Measurements from ENCODE around the gene ZNF747.

ZNF747 gene

GRCh38 chr16:30565984-30566383 lies 31.3 kb upstream of the ZNF747 start:
- no peak for FAIRE-seq
- no peak for DNase-seq (ENCODE audit: insufficient read length, low spot score)
- no peak for TF ChIP-seq POLR2A (IDR thresholded peaks at IDR 0.05; ENCODE audit: low read depth, low read length)

DNA sequence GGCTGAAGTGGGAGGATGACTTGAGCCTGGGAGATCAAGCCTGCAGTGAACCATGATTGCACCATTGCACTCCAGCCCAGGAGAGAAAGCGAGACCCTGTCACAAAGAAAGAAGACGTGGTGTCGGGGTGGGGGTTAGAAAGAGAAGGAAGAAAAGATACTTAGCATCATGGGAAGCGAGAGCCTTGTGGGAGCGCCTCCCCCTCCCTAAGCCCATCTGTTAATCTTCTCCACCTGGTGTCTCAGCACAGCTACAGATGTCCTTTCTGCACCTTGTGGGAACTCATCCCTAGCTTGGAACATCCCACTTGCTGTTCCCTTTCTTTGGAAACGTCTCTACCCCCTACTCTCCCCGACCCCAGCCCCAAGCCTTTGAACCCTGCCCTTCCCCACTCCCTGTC lies 30.9 kb upstream of the ZNF747 start:
- no peak for DNase-seq (ENCODE audit: insufficient read length, low spot score)
- FAIRE-seq = no peak
- TF ChIP-seq POLR2A (IDR thresholded peaks at IDR 0.05; ENCODE audit: low read depth, low read length) = no peak

DNA sequence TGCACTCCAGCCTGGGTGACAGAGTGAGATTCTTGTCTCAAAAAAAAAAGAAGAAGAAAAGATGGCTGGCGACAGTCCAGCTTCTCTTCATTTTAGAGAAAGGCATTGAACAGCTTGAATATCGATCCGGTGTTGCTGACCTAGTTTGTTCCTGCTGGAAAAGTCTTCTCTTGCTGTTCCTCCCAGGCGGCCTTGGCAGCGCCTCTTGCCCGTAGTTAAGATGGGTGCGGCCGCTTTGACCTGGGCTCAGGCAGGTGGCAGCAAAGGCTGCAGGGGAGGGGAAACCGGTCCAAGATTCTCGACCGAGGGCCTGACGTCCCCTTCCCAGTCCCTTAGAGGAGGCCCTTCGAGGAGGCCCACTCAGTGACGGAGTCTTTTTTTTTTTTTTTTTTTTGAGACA lies 27.4 kb upstream of the ZNF747 start:
- FAIRE-seq (no peak), DNase-seq (ENCODE audit: insufficient read length, low spot score) (no peak)
- no peak for TF ChIP-seq POLR2A (IDR thresholded peaks at IDR 0.05; ENCODE audit: low read depth, low read length)

DNA sequence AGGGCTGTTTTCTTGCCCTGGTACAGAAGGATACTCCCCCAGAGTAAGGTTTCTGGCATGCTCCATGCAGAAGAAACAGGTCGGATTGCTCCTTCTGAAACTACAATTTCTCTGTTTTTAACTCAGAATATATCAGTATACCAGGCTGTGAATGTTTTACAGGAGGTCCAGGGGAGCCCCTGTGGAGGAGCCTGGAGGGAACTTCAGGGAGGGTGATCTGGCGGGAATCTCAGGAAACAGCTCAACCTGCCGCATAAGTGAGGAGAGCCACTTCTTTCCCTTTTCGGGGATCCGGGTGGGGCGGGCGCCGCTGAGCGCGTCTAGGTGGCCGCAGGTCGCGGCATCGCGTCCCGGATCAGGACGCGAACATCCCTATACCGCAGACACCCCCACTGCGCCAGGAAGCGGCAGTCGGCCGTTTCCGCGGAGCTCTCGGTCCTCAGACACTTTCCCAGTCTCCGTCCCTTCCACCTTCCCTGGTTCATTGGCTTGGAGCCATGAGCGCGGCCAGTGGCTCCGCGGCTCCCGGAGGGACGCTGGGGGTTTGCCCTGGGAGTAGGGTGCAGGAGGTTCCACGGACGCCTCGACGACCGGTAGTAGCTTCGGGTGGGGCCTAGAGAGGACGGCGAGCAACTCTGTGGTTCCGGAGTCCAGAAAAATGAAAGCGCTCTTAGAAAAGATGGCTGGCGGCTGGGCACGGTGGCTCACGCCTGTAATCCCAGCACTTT lies 26.6 kb upstream of the ZNF747 start:
- FAIRE-seq = no peak
- no peak for DNase-seq (ENCODE audit: insufficient read length, low spot score)
- TF ChIP-seq POLR2A (IDR thresholded peaks at IDR 0.05; ENCODE audit: low read depth, low read length) = no peak

DNA sequence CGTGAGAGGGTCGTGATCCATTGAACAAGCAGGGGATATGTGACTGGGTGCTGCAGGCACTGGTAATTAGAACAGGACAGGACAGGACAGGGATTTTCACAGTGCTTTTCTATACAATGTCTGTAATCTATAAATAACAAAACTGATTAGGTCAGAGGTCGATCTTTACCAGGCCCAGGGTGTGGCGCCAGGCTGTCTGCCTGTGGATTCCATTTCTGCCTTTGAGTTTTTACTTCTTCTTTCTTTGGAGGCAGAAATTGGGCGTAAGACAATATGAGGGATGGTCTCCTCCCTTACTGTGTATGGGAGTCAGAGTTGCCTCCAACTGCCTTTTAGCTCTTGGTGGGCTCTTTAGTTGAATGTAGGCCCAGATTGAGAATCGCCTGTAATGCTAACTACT lies 25.0 kb upstream of the ZNF747 start:
- FAIRE-seq (no peak), DNase-seq (ENCODE audit: insufficient read length, low spot score) (no peak)
- TF ChIP-seq POLR2A (IDR thresholded peaks at IDR 0.05; ENCODE audit: low read depth, low read length) = no peak

DNA sequence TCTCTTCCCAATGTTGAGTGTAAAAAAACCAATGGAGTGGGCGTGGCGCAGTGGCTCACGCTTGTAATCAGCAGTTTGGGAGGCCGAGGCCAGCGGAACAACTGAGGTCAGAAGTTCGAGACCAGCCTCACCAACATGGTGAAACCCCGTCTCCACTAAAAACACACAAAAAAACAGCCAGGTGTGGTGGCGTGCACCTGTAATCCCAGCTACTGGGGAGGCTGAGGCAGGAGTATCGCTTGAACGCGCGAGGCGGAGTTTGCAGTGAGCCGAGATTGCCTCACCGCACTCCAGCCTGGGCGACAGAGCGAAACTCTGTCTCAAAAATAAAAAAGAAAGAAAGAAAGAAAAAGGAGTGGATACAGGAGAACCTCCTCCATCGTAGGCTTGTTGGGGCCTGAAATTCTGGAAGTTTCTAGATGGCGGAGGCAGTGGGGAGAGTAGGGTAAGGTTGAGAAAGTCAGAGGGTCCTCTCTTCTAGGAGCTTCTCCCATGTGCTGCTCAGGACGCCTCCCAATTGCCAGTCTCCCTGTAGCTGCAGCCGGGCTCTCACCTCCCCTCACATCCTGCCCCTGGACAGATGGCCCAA lies 24.2 kb upstream of the ZNF747 start:
- FAIRE-seq (no peak), DNase-seq (ENCODE audit: insufficient read length, low spot score) (no peak)
- TF ChIP-seq POLR2A (IDR thresholded peaks at IDR 0.05; ENCODE audit: low read depth, low read length) = no peak

DNA sequence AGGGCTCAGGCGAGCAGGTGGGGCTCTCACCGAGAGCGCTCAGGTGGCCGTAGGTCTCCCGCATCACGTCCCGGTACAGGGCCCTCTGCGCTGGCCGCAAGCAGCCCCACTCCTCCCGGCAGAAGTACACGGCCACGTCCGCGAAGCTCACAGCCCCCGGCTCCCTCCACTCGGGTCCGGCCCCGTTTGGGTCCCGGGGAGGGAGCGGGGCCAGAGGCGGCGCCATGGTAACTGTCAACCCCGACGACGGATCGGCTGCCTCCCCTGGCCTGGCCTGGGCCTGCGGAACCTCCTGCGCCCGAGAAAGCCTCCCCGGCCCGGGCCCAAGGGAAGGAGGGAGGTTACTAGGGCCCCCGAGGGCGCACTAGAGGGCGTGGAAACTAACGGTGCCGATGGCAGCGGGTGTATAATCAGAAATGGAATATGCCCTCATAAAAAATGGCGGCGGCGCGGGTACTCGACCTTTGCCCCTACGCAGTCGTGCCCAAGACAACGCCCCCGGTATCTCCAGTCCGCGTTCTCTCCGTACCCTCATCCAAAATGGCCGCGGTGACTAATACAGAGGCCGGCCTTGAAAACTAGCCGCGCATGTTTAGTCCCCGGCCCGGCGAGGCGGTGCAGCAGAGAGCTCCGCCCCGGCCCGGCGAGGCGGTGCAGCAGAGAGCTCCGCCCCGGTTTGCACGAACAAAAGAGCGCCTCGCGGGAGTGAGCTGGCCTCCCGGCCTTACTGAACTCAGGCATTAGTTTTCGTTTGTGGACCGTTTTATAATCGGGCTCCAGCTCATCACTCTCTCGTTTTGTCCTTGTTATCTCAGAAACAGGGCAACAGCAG lies 23.5 kb upstream of the ZNF747 start, which contains the start of gene ZNF764:
TSS of gene ZNF764 (minus strand) at position 418 of the 832 bp plus-strand sequence. CDS start at position 226, 192 bp downstream.
- TF ChIP-seq POLR2A (IDR thresholded peaks at IDR 0.05; ENCODE audit: low read depth, low read length) = peak; percentile 68
- FAIRE-seq (peak; percentile 77), DNase-seq (ENCODE audit: insufficient read length, low spot score) (peak; percentile 94)

DNA sequence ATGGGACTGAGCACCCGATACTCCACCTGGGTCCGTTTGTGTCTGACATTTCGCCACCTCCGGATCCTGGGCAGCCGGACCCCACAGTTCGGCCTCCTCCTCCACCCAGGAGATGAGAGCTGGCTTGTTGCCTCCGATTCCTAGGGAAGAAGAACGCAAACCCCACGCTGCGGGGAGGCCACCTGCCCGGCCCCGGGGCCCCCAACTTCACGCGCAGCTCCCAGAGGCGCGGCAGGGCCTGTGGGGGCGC lies 23.0 kb upstream of the ZNF747 start:
- no peak for DNase-seq (ENCODE audit: insufficient read length, low spot score)
- TF ChIP-seq POLR2A (IDR thresholded peaks at IDR 0.05; ENCODE audit: low read depth, low read length) = no peak
- FAIRE-seq = no peak

GRCh38 chr16:30556125-30556473 lies 21.4 kb upstream of the ZNF747 start:
- no peak for FAIRE-seq
- TF ChIP-seq POLR2A (IDR thresholded peaks at IDR 0.05; ENCODE audit: low read depth, low read length) = no peak
- no peak for DNase-seq (ENCODE audit: insufficient read length, low spot score)

DNA sequence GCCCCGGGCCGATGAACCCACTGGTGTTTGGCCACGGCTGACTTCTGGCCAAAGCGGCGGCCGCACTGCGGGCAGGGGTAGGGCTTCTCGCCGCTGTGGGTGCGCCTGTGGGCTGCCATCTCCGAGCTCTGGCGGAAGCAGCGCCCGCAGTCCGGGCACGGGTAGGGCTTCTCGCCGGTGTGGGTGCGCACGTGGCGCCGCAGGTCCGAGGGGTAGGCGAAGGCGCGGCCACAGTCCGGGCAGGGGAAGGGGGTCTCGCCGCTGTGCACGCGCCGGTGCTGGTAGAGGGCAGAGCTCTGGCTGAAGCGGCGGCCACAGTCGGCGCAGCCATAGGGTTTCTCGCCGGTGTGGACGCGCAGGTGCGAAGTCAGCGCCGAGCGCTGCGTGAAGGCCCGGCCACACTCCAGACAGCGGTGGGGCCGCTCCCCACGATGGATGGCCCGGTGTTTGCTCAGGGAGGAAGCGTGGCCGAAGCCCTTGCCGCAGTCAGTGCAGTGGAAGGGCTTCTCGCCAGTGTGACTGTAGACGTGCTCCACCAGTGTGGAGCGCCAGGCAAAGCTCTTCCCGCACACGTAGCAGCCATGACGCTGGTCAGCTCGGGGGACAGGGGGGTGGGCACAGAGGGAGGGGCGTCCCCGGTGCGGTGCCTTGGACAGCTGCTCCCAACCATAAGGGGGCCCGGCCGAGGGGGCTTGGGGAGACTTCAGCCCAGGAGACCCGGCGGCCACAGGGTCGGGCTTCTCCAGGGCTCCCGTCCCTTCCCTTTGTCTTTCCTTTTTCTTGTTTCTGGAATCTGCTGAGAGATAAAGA lies 20.9 kb upstream of the ZNF747 start:
- no peak for TF ChIP-seq POLR2A (IDR thresholded peaks at IDR 0.05; ENCODE audit: low read depth, low read length)
- DNase-seq (ENCODE audit: insufficient read length, low spot score) = no peak
- no peak for FAIRE-seq

GRCh38 chr16:30554557-30555314 lies 20.1 kb upstream of the ZNF747 start:
- TF ChIP-seq POLR2A (IDR thresholded peaks at IDR 0.05; ENCODE audit: low read depth, low read length) = no peak
- FAIRE-seq (no peak), DNase-seq (ENCODE audit: insufficient read length, low spot score) (no peak)

GRCh38 chr16:30553393-30553899 lies 18.8 kb upstream of the ZNF747 start:
- DNase-seq (ENCODE audit: insufficient read length, low spot score) = no peak
- no peak for TF ChIP-seq POLR2A (IDR thresholded peaks at IDR 0.05; ENCODE audit: low read depth, low read length)
- no peak for FAIRE-seq

- FAIRE-seq = no peak
- no peak for TF ChIP-seq POLR2A (IDR thresholded peaks at IDR 0.05; ENCODE audit: low read depth, low read length)
- DNase-seq (ENCODE audit: insufficient read length, low spot score) = no peak
Observed at GRCh38 chr16:30552956-30553355, 18.3 kb upstream of the ZNF747 start.

Data from H54 (cell line).